ENCODE results near the gene CSGALNACT2. TPM values are rescaled to one million over a fixed set of nuclear protein-coding genes. Genes with fewer than 3 reads are reported as not detected.

Gene CSGALNACT2
- total and polyA plus RNA-seq, 9 of the 15 experiments (the other 6 are each of a cell fraction or from before 2014, with no cell fraction given) = 1.4 to 7.3 (median 3.5) TPM

- intact Hi-C loops (cut with micrococcal nuclease) = no loop called here
- H3K27me3 ChIP-seq (ENCODE audit: control insufficient read depth in 2 of 2, insufficient read depth in 2 of 2, low read length in 2 of 2) = peaks cover 0 to 48% of the 10 kb centered on the region in 2 experiments; a peak in 2 of 5 replicates
- ChIA-PET POLR2A (no interaction called here), CTCF (ENCODE audit: low intra/inter-chr PET ratio) (no interaction called here)
- ATAC-seq = peak; percentile 37; the same call in 2 of the 3 replicates
- WGBS (ENCODE audit: insufficient coverage, low coverage, missing lambda C conversion rate) = 7% methylated on average over 10 of the region's 10 CpGs
- no peaks in the 10 kb centered on the region for H4K20me1 ChIP-seq (replicated peaks; ENCODE audit: control insufficient read depth, insufficient read depth, low read length)
- BruUV-seq (replicated peaks) = no TSS peak
- no peaks in the 10 kb centered on the region for H3K4me1 ChIP-seq (replicated peaks in 1 of 2; ENCODE audit: control insufficient read depth in 2 of 2, insufficient read depth in 2 of 2, low read length in 2 of 2)
- no peak overlapping the region for H3K4me2 ChIP-seq (ENCODE audit: insufficient read depth, low read length)
- no peak overlapping the region for H3K9ac ChIP-seq (ENCODE audit: insufficient read depth in 1 of 2, low read depth in 2 of 2, low read length in 2 of 2)
- no peak for FAIRE-seq
- in situ Hi-C loops (cut with MboI) = no loop called here
- H2AFZ ChIP-seq (ENCODE audit: low read depth, low read length) = no peak overlapping the region
- H3K9me1 ChIP-seq (ENCODE audit: control insufficient read depth, insufficient read depth, low read length) = no peaks in the 10 kb centered on the region
- no peak for DNase-seq (ENCODE audit: extremely low read depth in 1 of 4, low spot score in 3 of 4)
- H3K36me3 ChIP-seq (ENCODE audit: control insufficient read depth, insufficient read depth, low read length) = no peaks in the 10 kb centered on the region
- H3K9me3 ChIP-seq (replicated peaks; ENCODE audit: control insufficient read depth, insufficient read depth, low read depth, low read length) = no peaks in the 10 kb centered on the region
- no peak for TF ChIP-seq ZNF609 (CRISPR knock-in tag; IDR thresholded peaks at IDR 0.05; ENCODE audit: borderline replicate concordance)
- TF ChIP-seq OTX1 (CRISPR knock-in tag; IDR thresholded peaks at IDR 0.05) = no peak
- peak in 1 of 2 experiments; percentile 38 for TF ChIP-seq E2F6 (IDR thresholded peaks at IDR 0.05; ENCODE audit: borderline replicate concordance in 1 of 2, extremely low read depth in 1 of 2, insufficient read depth in 1 of 2, insufficient read length in 1 of 2, low read depth in 1 of 2, low read length in 1 of 2, poor library complexity in 1 of 2, severe bottlenecking in 1 of 2)
- no peak for TF ChIP-seq NR2C1 (IDR thresholded peaks at IDR 0.05)
- no peak for TF ChIP-seq NR2C1 (tag; IDR thresholded peaks at IDR 0.05)
- TF ChIP-seq CTCF (IDR thresholded peaks at IDR 0.05 in 2 of 3, conservative IDR thresholded peaks at IDR 0.05 in 1 of 3; ENCODE audit: insufficient read depth in 2 of 3, low read depth in 1 of 3, low read length in 3 of 3) = 0 out of 6 replicates have a peak, but pooled peaks of 1 of the 3 experiments have one; percentile 5
- TF ChIP-seq ZNF785 (CRISPR knock-in tag; IDR thresholded peaks at IDR 0.05) = no peak
- TF ChIP-seq TAF7 (tag; IDR thresholded peaks at IDR 0.05) = no peak
- no peak for TF ChIP-seq RBM14 (IDR thresholded peaks at IDR 0.05; ENCODE audit: borderline replicate concordance, insufficient read depth, low read depth, low read length)
- TF ChIP-seq IRF2 (CRISPR knock-in tag; IDR thresholded peaks at IDR 0.05) = no peak
- no peak overlapping the region for H3K27ac ChIP-seq (ENCODE audit: extremely low read depth, low read depth, low read length)
- no peak overlapping the region for H3K4me3 ChIP-seq
- H3K79me2 ChIP-seq (ENCODE audit: control insufficient read depth, insufficient read depth, low read length) = no peaks in the 10 kb centered on the region
These were observed 47.6 kb upstream of the CSGALNACT2 start for GRCh38 chr10:43090664-43091063.
